HL-60 (cell line): Measurements from ENCODE around the gene L3MBTL3.

ENCODE experiments used
- DNase-seq, 2 experiments: peaks; one replicate each; pipeline ENCODE4 v3.0.0-alpha.2; 2010 to 2020; ENCODE audit warnings: low read depth in 1 of 2, low spot score in 1 of 2
- H3K27ac ChIP-seq: fragments of 250-450 bp; sonication (Bioruptor Pico); replicated peaks from 2 replicates; pipeline ENCODE4 v1.5.1; 2020; ENCODE audit warnings: mild to moderate bottlenecking, moderate library complexity
- H3K27me3 ChIP-seq: fragments of 250-450 bp; sonication (Bioruptor Pico); 2 replicates; pipeline ENCODE4 v1.5.1; 2021; ENCODE audit warnings: mild to moderate bottlenecking, moderate library complexity; ENCODE audit not compliant: insufficient read depth, poor library complexity, severe bottlenecking
- H3K4me3 ChIP-seq: replicated peaks from 2 replicates; pipeline ENCODE4 v1.5.1; 2011; ENCODE audit warnings: mild to moderate bottlenecking, control low read depth, low read length; ENCODE audit not compliant: insufficient read depth
- GABPA ChIP-seq: IDR thresholded peaks from 2 replicates; pipeline ENCODE4 v1.6.1; 2012; ENCODE audit warnings: low read depth
- POLR2AphosphoS5 ChIP-seq: IDR thresholded peaks from 2 replicates; pipeline ENCODE4 v1.6.1; 2012; ENCODE audit warnings: low read depth
- SPI1 ChIP-seq: IDR thresholded peaks from 2 replicates; pipeline ENCODE4 v1.6.1; 2012; ENCODE audit warnings: low read depth, mild to moderate bottlenecking, borderline replicate concordance
- TF ChIP-seq, protein P1 (sequence below): IDR thresholded peaks from one replicate; pipeline ENCODE4 v1.5.1; 2011; ENCODE audit warnings: low read length, control low read depth, inconsistent platforms; ENCODE audit not compliant: insufficient read depth
- TF ChIP-seq, protein P2 (sequence below): IDR thresholded peaks from 2 replicates; pipeline ENCODE4 v1.6.1; 2012; ENCODE audit warnings: low read depth; ENCODE audit not compliant: insufficient replicate concordance

Gene L3MBTL3

DNA sequence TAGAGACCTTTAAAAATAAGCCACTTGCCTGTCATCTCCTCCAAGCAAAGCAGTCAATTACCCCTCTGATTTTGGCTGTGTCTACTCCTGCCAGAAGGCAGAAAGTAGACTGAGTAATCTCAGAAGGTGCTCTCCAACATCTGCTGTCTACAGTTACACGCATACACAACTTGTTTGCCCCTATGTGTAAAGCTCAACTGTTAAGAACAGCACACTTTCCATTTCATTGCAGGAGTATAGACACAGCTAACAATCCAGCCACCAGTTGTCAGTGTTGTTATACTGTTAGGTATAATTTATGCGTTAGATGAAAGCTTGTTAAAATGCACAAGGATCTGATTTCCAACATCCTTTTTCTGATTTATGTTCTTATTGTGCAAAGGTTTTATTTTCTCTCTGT, 116.2 kb downstream of the L3MBTL3 start:
- Histone ChIP-seq H3K27me3 (no peaks in the 10 kb centered on the region), H3K27ac (no peak overlapping the region), H3K4me3 (no peak overlapping the region)
- TF ChIP-seq SPI1 (no peak), POLR2AphosphoS5 (no peak), GABPA (no peak)
- TF ChIP-seq, protein P1, sequence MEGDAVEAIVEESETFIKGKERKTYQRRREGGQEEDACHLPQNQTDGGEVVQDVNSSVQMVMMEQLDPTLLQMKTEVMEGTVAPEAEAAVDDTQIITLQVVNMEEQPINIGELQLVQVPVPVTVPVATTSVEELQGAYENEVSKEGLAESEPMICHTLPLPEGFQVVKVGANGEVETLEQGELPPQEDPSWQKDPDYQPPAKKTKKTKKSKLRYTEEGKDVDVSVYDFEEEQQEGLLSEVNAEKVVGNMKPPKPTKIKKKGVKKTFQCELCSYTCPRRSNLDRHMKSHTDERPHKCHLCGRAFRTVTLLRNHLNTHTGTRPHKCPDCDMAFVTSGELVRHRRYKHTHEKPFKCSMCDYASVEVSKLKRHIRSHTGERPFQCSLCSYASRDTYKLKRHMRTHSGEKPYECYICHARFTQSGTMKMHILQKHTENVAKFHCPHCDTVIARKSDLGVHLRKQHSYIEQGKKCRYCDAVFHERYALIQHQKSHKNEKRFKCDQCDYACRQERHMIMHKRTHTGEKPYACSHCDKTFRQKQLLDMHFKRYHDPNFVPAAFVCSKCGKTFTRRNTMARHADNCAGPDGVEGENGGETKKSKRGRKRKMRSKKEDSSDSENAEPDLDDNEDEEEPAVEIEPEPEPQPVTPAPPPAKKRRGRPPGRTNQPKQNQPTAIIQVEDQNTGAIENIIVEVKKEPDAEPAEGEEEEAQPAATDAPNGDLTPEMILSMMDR, result no peak
- TF ChIP-seq, protein P2, sequence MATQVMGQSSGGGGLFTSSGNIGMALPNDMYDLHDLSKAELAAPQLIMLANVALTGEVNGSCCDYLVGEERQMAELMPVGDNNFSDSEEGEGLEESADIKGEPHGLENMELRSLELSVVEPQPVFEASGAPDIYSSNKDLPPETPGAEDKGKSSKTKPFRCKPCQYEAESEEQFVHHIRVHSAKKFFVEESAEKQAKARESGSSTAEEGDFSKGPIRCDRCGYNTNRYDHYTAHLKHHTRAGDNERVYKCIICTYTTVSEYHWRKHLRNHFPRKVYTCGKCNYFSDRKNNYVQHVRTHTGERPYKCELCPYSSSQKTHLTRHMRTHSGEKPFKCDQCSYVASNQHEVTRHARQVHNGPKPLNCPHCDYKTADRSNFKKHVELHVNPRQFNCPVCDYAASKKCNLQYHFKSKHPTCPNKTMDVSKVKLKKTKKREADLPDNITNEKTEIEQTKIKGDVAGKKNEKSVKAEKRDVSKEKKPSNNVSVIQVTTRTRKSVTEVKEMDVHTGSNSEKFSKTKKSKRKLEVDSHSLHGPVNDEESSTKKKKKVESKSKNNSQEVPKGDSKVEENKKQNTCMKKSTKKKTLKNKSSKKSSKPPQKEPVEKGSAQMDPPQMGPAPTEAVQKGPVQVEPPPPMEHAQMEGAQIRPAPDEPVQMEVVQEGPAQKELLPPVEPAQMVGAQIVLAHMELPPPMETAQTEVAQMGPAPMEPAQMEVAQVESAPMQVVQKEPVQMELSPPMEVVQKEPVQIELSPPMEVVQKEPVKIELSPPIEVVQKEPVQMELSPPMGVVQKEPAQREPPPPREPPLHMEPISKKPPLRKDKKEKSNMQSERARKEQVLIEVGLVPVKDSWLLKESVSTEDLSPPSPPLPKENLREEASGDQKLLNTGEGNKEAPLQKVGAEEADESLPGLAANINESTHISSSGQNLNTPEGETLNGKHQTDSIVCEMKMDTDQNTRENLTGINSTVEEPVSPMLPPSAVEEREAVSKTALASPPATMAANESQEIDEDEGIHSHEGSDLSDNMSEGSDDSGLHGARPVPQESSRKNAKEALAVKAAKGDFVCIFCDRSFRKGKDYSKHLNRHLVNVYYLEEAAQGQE, result no peak
- no peak for DNase-seq

DNA sequence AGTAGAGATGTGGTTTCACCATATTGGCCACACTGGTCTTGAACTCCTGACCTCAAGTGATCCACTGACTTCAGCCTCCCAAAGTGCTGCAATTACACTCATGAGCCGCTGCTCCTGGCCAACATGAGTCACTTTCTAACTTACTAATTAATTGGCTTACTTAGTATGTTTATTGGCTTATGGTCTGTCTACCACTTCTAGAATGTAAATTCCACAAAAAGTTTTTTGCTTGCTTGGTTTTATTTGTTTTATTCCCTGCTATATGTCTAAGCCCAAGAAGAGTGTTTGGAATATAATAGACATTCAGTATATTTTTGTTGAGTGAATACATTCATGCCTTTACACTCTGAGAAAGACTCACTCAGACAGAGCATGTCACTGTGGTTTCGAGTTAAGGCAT, 118.4 kb downstream of the L3MBTL3 start:
- no peak overlapping the region for H3K27ac ChIP-seq
- DNase-seq, result no peak
- H3K27me3 ChIP-seq, result no peaks in the 10 kb centered on the region
- no peak overlapping the region for H3K4me3 ChIP-seq
- TF ChIP-seq SPI1, result no peak
- TF ChIP-seq, protein P1, result no peak
- TF ChIP-seq POLR2AphosphoS5, result no peak
- TF ChIP-seq GABPA, result no peak
- TF ChIP-seq, protein P2, result no peak

DNA sequence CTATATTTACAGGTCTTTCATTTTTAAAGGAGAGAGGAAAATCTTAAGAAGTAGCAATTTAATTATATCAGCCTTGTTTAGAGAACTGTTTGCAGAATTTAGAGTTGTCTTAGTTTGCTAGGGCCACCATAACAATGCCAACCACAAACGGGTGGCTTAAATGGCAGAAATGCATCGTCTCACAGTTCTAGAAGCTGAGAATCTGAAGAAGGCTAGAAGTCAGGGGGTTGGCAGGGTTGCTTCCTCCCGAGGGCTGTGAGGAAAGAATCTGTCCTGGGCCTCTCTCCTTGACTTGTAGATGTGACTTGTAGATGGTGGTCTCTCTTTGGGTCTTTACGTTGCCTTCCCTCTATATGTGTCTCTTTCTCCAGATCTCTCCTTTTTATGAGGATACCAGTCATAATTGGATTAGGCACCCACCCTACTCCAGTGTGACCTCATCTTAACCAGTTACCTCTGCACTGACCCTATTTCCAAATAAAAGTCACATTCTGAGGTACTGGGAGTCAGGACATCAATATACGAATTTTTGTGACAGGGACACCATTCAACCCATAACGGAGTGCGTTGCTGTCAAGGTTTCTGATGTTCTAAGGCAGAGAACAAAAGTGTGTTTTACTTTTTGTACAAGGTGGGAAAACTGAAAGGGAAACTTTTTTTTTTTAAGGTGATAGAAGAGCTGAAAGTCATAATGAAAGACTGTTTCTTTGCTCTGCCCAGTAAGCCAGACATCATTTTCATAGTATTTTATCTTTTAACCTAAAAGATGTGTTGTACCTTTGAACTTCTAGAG, 119.9 kb downstream of the L3MBTL3 start:
- no peaks in the 10 kb centered on the region for H3K27me3 ChIP-seq
- H3K27ac ChIP-seq, result no peak overlapping the region
- no peak for DNase-seq
- TF ChIP-seq, protein P2, result no peak
- TF ChIP-seq, protein P1, result no peak
- TF ChIP-seq SPI1 (no peak), POLR2AphosphoS5 (no peak), GABPA (no peak)
- no peak overlapping the region for H3K4me3 ChIP-seq
